AG04449 (cell line): ENCODE measurements around the gene GRK7.
"Not testable (repeated sequence)": the region's sequence is repeated elsewhere in the genome, so short reads cannot be mapped to it uniquely, and the experiment has no call there.

Experiments used
- CTCF ChIA-PET: fragments of 350-600 bp; formaldehyde crosslinking; extraction: SDS; loops from one replicate; lab custom pipeline; 2021; ENCODE audit warnings: antibody characterized with exemption; lab: Yijun Ruan, JAX
- POLR2A ChIA-PET: fragments of 400-600, 350-600 bp; formaldehyde crosslinking; extraction: SDS; loops from one replicate; lab custom pipeline; 2020; ENCODE audit warnings: antibody characterized with exemption, inconsistent platforms; lab: Yijun Ruan, JAX
- DNase-seq: peaks from one replicate; pipeline ENCODE4 v3.0.0-alpha.2; 2010; ENCODE audit warnings: low read depth, low spot score
- H3K4me3 ChIP-seq: 2 replicates; pipeline ENCODE4 v1.5.1; 2011; ENCODE audit warnings: low read depth, mild to moderate bottlenecking, control low read depth, low read length
- CTCF ChIP-seq: IDR thresholded peaks from one replicate; pipeline ENCODE4 v1.5.1; 2011; ENCODE audit warnings: mild to moderate bottlenecking, moderate library complexity, low read length, control low read depth, inconsistent platforms; ENCODE audit not compliant: insufficient read depth; ENCODE audit errors: missing control alignments

GRK7 gene

GRCh38 chr3:141784531-141784930 lies 21.3 kb downstream of the GRK7 start:
- DNase-seq, result no peak
- no peak for TF ChIP-seq CTCF
- CTCF ChIA-PET, result interaction anchor here (0.5 kb wide), 1 partner anchor 54 kb away, joined by 4 read pairs; no protein-coding TSS in a partner anchor
- H3K4me3 ChIP-seq, result no peak overlapping the region
- POLR2A ChIA-PET, result no interaction called here

- CTCF ChIA-PET, result interaction anchor here (1.2 kb wide), 1 partner anchor 9 kb away, joined by 4 read pairs; no protein-coding TSS in a partner anchor
- POLR2A ChIA-PET, result no interaction called here
Observed at GRCh38 chr3:141788149-141788548, 24.9 kb downstream of the GRK7 start.

GRCh38 chr3:141788750-141789149 lies 25.5 kb downstream of the GRK7 start:
- POLR2A ChIA-PET, H3K4me3 ChIP-seq, DNase-seq: not testable (repeated sequence)
- CTCF ChIA-PET, result interaction anchor here (1.2 kb wide), 1 partner anchor 8 kb away, joined by 4 read pairs; no protein-coding TSS in a partner anchor

More at GRCh38 chr3:141788149-141788548, 24.9 kb downstream of the GRK7 start:
- TF ChIP-seq CTCF, result no peak
- H3K4me3 ChIP-seq, result no peak overlapping the region
- DNase-seq, result no peak

GRCh38 chr3:141789281-141789680 lies 26.1 kb downstream of the GRK7 start:
- no peak for DNase-seq
- no peak overlapping the region for H3K4me3 ChIP-seq
- TF ChIP-seq CTCF, result no peak
- ChIA-PET POLR2A (no interaction called here), CTCF (no interaction called here)

- POLR2A ChIA-PET, result no interaction called here
- DNase-seq, result no peak
- H3K4me3 ChIP-seq, result no peak overlapping the region
- TF ChIP-seq CTCF, result no peak
- CTCF ChIA-PET, result interaction anchor here (1.1 kb wide), 1 partner anchor 10 kb away, joined by 3 read pairs; no protein-coding TSS in a partner anchor
Observed at GRCh38 chr3:141790171-141790570, 27.0 kb downstream of the GRK7 start.

- CTCF ChIA-PET, result no interaction called here
- no peak for DNase-seq
- no peak overlapping the region for H3K4me3 ChIP-seq
- TF ChIP-seq CTCF, result no peak
- POLR2A ChIA-PET, result no interaction called here
Observed at GRCh38 chr3:141792495-141792894, 29.3 kb downstream of the GRK7 start.
